NB4 (cell line): ENCODE measurements around the gene NOTUM.

Experiments
- DNase-seq: peaks from one replicate; pipeline ENCODE4 v3.0.0; 2010; ENCODE audit warnings: low read depth
- H3K4me3 ChIP-seq: one replicate; pipeline ENCODE4 v1.5.1; 2011; ENCODE audit warnings: mild to moderate bottlenecking, low read depth, low read length, moderate library complexity
- CTCF ChIP-seq: IDR thresholded peaks from one replicate; pipeline ENCODE4 v1.5.1; 2012; ENCODE audit warnings: low read depth, low read length
- MAX ChIP-seq: IDR thresholded peaks from 2 replicates; pipeline ENCODE4 v1.6.1; 2011; ENCODE audit warnings: low read depth, low read length
- MYC ChIP-seq: IDR thresholded peaks from 2 replicates; pipeline ENCODE4 v1.6.1; 2011; ENCODE audit warnings: low read depth, low read length
- POLR2A ChIP-seq: IDR thresholded peaks from 2 replicates; pipeline ENCODE4 v1.6.1; 2011; ENCODE audit warnings: mild to moderate bottlenecking; ENCODE audit not compliant: insufficient read length; ENCODE audit errors: extremely low read depth

The NOTUM gene

GRCh38 chr17:81958633-81959342 lies 2.2 kb downstream of the NOTUM start:
- TF ChIP-seq MAX (no peak), MYC (no peak), CTCF (no peak), POLR2A (no peak)
- DNase-seq, result no peak
- H3K4me3 ChIP-seq, result no peak overlapping the region

GRCh38 chr17:81957691-81958432 lies 3.1 kb downstream of the NOTUM start:
- TF ChIP-seq CTCF (no peak), MAX (no peak), POLR2A (no peak), MYC (no peak)
- no peak for DNase-seq
- H3K4me3 ChIP-seq, result no peak overlapping the region

- no peak overlapping the region for H3K4me3 ChIP-seq
- DNase-seq, result no peak
- TF ChIP-seq POLR2A, result no peak
- no peak for TF ChIP-seq MAX
- no peak for TF ChIP-seq MYC
Observed at GRCh38 chr17:81956607-81957589, 4.1 kb downstream of the NOTUM start.

GRCh38 chr17:81955756-81956544 lies 5.0 kb downstream of the NOTUM start:
- no peak overlapping the region for H3K4me3 ChIP-seq
- no peak for DNase-seq
- TF ChIP-seq MAX (no peak), POLR2A (no peak), MYC (no peak), CTCF (no peak)

- DNase-seq, result no peak
- no peak for TF ChIP-seq CTCF
- no peak for TF ChIP-seq POLR2A
- no peak for TF ChIP-seq MAX
- no peak for TF ChIP-seq MYC
- no peak overlapping the region for H3K4me3 ChIP-seq
Observed at GRCh38 chr17:81955058-81955681, 5.8 kb downstream of the NOTUM start.
